Peyer's patch (tissue), 4 donors: Measurements from ENCODE around the gene FAM120A. TPM values are rescaled to one million over a fixed set of nuclear protein-coding genes. Genes with fewer than 3 reads are reported as not detected.

Source experiments
- DNase-seq, 3 donors: peaks; one replicate each; pipeline ENCODE4 v3.0.0-alpha.2; 2017 to 2019
- H3K27ac ChIP-seq, 4 donors: fragments of 200-600 bp; sonication (generic); one replicate each; pipeline ENCODE4 v1.5.1; 2016 to 2019
- H3K27me3 ChIP-seq, 2 donors: fragments of 200-600 bp; sonication (generic); one replicate each; pipeline ENCODE4 v1.5.1; 2019
- H3K36me3 ChIP-seq, 3 donors: fragments of 200-600 bp; sonication (generic); one replicate each; pipeline ENCODE4 v1.5.1; 2016 to 2019
- H3K4me1 ChIP-seq, 4 donors: fragments of 200-600 bp; sonication (generic); one replicate each; pipeline ENCODE4 v1.5.1; 2016 to 2019
- H3K4me3 ChIP-seq, 4 donors: fragments of 200-600 bp; sonication (generic); 1 replicate in 3 of 4; 2 replicates in 1 of 4; pipeline ENCODE4 v1.5.1; 2016 to 2019; ENCODE audit warnings: mild to moderate bottlenecking in 1 of 4
- H3K9me3 ChIP-seq, 4 donors: fragments of 200-600 bp; sonication (generic); one replicate each; pipeline ENCODE4 v1.5.1; 2016 to 2019; ENCODE audit warnings: mild to moderate bottlenecking in 1 of 4
- POLR2A ChIP-seq, 2 donors: fragments of 450-650 bp; IDR thresholded peaks; one replicate each; pipeline ENCODE4 v1.5.1; 2017; ENCODE audit warnings: antibody characterized with exemption in 2 of 2, mild to moderate bottlenecking in 2 of 2, moderate library complexity in 2 of 2
- total RNA-seq, 4 donors: library from RNA; depleted of rRNA; stranded (reverse); fragments of >200 nt; gene quantifications; one replicate each; pipeline ENCODE4 v1.1.0, GENCODE V29; 2016
- TF ChIP-seq, protein P1 (sequence below), 6 experiments: fragments of 450-650 bp in 4 of 6; fragments of 200-600 bp in 2 of 6; sonication (generic) in 1 of 6; IDR thresholded peaks; one replicate each; pipeline ENCODE4 v1.5.1; 2017 to 2019; ENCODE audit warnings: antibody characterized with exemption in 6 of 6, mild to moderate bottlenecking in 3 of 6, moderate library complexity in 1 of 6

Gene FAM120A
- total RNA-seq, 4 donors from 2014 or later, result 128 to 159 (median 136) TPM

DNA sequence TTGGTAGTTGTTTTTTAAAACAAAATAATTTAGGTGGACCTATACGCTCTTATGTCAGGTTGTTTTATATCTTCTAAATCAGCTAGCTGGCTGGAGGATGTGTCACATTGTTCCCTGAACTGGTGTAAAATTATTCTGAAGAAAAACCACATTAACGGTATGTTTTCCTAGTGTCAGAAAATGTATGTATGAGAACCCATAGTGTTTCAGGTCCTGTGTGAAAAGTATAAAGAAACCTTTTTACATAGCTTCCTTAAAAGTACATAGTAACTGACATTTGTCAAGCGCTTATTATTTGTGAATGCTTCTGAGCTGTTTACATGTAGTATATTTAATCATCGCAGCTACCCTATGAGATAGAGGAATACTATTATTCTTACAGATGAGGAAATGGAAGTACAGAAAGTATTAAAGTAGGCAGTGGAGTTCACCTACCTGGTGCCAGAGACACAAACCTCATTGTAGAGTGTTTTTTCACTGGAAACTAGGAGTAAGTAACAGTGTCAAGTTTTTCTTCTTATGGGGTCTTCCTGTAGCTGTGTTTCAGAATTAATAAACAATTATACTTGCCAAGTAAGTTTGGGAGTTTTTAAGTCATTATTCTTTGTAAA lies 12.3 kb downstream of the FAM120A start:
- TF ChIP-seq, protein P1, sequence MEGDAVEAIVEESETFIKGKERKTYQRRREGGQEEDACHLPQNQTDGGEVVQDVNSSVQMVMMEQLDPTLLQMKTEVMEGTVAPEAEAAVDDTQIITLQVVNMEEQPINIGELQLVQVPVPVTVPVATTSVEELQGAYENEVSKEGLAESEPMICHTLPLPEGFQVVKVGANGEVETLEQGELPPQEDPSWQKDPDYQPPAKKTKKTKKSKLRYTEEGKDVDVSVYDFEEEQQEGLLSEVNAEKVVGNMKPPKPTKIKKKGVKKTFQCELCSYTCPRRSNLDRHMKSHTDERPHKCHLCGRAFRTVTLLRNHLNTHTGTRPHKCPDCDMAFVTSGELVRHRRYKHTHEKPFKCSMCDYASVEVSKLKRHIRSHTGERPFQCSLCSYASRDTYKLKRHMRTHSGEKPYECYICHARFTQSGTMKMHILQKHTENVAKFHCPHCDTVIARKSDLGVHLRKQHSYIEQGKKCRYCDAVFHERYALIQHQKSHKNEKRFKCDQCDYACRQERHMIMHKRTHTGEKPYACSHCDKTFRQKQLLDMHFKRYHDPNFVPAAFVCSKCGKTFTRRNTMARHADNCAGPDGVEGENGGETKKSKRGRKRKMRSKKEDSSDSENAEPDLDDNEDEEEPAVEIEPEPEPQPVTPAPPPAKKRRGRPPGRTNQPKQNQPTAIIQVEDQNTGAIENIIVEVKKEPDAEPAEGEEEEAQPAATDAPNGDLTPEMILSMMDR (IDR thresholded peaks at IDR 0.05), result no peak
- no peak for TF ChIP-seq POLR2A (IDR thresholded peaks at IDR 0.05)
- DNase-seq, result no peak
- no peak overlapping the region for H3K4me3 ChIP-seq
- peak overlapping the region in 3 of 4 donors; percentile 30 to 52 (median 43) for H3K27ac ChIP-seq
- no peaks in the 10 kb centered on the region for H3K27me3 ChIP-seq
- H3K4me1 ChIP-seq, result peaks cover 0 to 61% (median 14%) of the 10 kb centered on the region in 4 donors
- no peaks in the 10 kb centered on the region for H3K9me3 ChIP-seq
- H3K36me3 ChIP-seq, result no peaks in the 10 kb centered on the region

DNA sequence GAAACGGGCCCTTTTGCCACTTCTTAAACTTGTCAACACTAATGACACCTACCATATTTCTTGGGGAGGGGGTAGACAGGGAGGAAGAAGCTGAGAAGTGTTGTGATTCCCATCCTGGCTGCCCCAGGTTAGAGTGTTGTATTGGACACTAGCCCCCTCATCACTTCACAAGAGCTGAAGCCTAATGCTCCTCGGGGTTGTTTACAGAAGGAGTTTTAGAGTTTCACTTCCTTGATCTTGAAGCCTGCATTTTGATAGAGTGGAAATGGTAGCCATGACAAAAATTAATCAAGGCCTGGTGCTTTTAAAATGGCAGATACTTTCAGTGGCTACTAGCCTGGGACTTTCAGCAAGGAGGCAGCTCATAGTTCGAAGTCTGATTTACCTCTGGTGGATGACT lies 12.9 kb downstream of the FAM120A start:
- no peaks in the 10 kb centered on the region for H3K36me3 ChIP-seq
- TF ChIP-seq, protein P1 (IDR thresholded peaks at IDR 0.05), result no peak
- TF ChIP-seq POLR2A (IDR thresholded peaks at IDR 0.05), result no peak
- peak overlapping the region; percentile 30 to 52 (median 40) for H3K27ac ChIP-seq
- H3K4me3 ChIP-seq, result no peak overlapping the region
- peaks cover 0 to 62% (median 12%) of the 10 kb centered on the region in 4 donors for H3K4me1 ChIP-seq
- no peaks in the 10 kb centered on the region for H3K9me3 ChIP-seq
- no peak for DNase-seq
- no peaks in the 10 kb centered on the region for H3K27me3 ChIP-seq

- no peak for DNase-seq
- TF ChIP-seq POLR2A (IDR thresholded peaks at IDR 0.05), result no peak
- TF ChIP-seq, protein P1 (IDR thresholded peaks at IDR 0.05), result no peak
- no peaks in the 10 kb centered on the region for H3K36me3 ChIP-seq
- H3K4me3 ChIP-seq, result no peak overlapping the region
- no peaks in the 10 kb centered on the region for H3K9me3 ChIP-seq
- peak overlapping the region; percentile 2 to 52 (median 40) for H3K27ac ChIP-seq
- H3K4me1 ChIP-seq, result peaks cover 0 to 62% (median 12%) of the 10 kb centered on the region in 4 donors
- no peaks in the 10 kb centered on the region for H3K27me3 ChIP-seq
These were observed 13.4 kb downstream of the FAM120A start for GRCh38 chr9:93464876-93465275.

DNA sequence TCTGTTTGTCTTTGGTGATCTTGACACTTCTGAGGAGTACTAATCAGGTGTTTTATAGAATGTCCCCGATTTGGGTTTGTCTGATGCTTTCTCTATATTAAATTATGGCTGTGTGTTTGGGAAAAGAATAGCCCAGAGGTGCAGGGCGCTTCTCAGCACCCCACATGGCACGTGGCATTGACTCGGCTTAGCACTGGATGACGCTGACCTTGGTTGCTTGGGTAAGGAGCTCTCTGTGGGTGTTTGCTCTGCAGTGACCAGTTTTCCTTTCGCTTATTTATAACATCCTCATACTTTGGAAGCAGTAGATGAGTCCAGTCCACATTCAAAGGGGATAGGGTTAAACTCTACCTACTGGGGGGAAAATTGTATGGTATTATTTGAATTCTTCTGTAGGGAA lies 14.4 kb downstream of the FAM120A start:
- no peaks in the 10 kb centered on the region for H3K36me3 ChIP-seq
- no peaks in the 10 kb centered on the region for H3K27me3 ChIP-seq
- peaks cover 0 to 72% (median 11%) of the 10 kb centered on the region in 4 donors for H3K4me1 ChIP-seq
- H3K27ac ChIP-seq, result peak overlapping the region; percentile 1 to 93 (median 19)
- no peak for DNase-seq
- no peaks in the 10 kb centered on the region for H3K9me3 ChIP-seq
- TF ChIP-seq, protein P1 (IDR thresholded peaks at IDR 0.05), result no peak
- peak in 1 of 2 donors; percentile 15 for TF ChIP-seq POLR2A (IDR thresholded peaks at IDR 0.05)
- no peak overlapping the region for H3K4me3 ChIP-seq

DNA sequence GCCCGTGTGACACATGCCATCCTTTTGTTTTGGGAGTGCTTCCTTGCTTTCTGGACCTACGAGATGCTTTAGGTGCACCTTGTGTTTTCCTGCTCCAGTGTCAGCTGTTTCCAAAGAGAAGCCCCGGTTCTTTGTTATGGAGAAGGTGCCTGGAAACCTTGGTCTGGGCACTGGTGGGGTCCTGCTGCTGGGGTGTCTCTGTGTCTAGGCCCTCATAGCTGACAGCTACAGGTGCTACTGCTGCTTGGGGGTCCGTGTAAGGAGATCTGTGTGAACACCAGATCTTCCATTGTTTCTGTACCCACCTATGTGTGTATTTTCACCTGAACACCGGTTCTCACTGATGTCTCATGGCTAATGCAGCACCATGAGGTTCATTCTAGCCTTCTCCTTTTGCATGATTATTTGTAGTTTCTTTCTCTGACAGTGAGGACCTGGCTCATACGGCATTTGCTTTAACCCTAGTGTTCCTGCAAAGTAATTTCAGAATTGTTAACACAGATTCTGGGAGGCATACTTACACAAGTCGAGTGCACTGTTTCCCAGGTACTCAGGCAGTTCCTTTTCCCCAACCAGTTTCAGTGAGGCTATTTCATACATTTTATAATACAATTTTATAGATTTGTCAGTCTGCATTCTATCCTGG lies 15.1 kb downstream of the FAM120A start:
- no peak for DNase-seq
- H3K36me3 ChIP-seq, result no peaks in the 10 kb centered on the region
- no peak overlapping the region for H3K4me3 ChIP-seq
- H3K9me3 ChIP-seq, result no peaks in the 10 kb centered on the region
- peak overlapping the region in 3 of 4 donors; percentile 16 to 93 (median 36) for H3K27ac ChIP-seq
- peaks cover 0 to 78% (median 10%) of the 10 kb centered on the region in 4 donors for H3K4me1 ChIP-seq
- TF ChIP-seq POLR2A (IDR thresholded peaks at IDR 0.05), result no peak
- TF ChIP-seq, protein P1 (IDR thresholded peaks at IDR 0.05), result no peak
- H3K27me3 ChIP-seq, result no peaks in the 10 kb centered on the region
